ENCODE results near the gene MAMSTR. TPM values are rescaled to one million over a fixed set of nuclear protein-coding genes. Genes with fewer than 3 reads are reported as not detected.
A peak's percentile ranks its signal among the peaks of the same experiment; 100 is the strongest.

Gene MAMSTR
- total and polyA plus RNA-seq, 9 of the 15 experiments (the other 6 are each of a cell fraction or from before 2014, with no cell fraction given): 0.08 to 1.00 (median 0.40) TPM; not detected in 1

GRCh38 chr19:48720613-48721296, 1.2 kb upstream of the MAMSTR start (continued):
- TF ChIP-seq CBFA2T3 (IDR thresholded peaks at IDR 0.05): no peak
- no peak for TF ChIP-seq ZNF124 (CRISPR knock-in tag; IDR thresholded peaks at IDR 0.05)
- TF ChIP-seq U2AF2 (optimal IDR thresholded peaks at IDR 0.05; ENCODE audit: low read depth, low read length): no peak
- no peak for TF ChIP-seq RBM34 (IDR thresholded peaks at IDR 0.05; ENCODE audit: borderline replicate concordance, insufficient read depth, low read length)
- TF ChIP-seq FOXJ2 (tag; IDR thresholded peaks at IDR 0.05): peak; percentile 63; the same call in 1 of the 2 replicates
- TF ChIP-seq IFI16 (CRISPR knock-in tag; IDR thresholded peaks at IDR 0.05): no peak
- no peak for TF ChIP-seq ZBTB49 (CRISPR knock-in tag; IDR thresholded peaks at IDR 0.05; ENCODE audit: borderline replicate concordance)
- no peak for TF ChIP-seq SRSF7 (optimal IDR thresholded peaks at IDR 0.05; ENCODE audit: low read depth, low read length)
- TF ChIP-seq KDM4B (IDR thresholded peaks at IDR 0.05; ENCODE audit: borderline replicate concordance in 2 of 2, low read depth in 1 of 2): no peak
- TF ChIP-seq KDM2B (CRISPR knock-in tag; IDR thresholded peaks at IDR 0.05): no peak
- no peak for TF ChIP-seq LEF1 (IDR thresholded peaks at IDR 0.05)
- TF ChIP-seq, protein P1, sequence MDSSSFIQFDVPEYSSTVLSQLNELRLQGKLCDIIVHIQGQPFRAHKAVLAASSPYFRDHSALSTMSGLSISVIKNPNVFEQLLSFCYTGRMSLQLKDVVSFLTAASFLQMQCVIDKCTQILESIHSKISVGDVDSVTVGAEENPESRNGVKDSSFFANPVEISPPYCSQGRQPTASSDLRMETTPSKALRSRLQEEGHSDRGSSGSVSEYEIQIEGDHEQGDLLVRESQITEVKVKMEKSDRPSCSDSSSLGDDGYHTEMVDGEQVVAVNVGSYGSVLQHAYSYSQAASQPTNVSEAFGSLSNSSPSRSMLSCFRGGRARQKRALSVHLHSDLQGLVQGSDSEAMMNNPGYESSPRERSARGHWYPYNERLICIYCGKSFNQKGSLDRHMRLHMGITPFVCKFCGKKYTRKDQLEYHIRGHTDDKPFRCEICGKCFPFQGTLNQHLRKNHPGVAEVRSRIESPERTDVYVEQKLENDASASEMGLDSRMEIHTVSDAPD (CRISPR knock-in tag; IDR thresholded peaks at IDR 0.05): no peak
- TF ChIP-seq SIRT6 (IDR thresholded peaks at IDR 0.05; ENCODE audit: low read depth, low read length): no peak
- TF ChIP-seq, protein P2, sequence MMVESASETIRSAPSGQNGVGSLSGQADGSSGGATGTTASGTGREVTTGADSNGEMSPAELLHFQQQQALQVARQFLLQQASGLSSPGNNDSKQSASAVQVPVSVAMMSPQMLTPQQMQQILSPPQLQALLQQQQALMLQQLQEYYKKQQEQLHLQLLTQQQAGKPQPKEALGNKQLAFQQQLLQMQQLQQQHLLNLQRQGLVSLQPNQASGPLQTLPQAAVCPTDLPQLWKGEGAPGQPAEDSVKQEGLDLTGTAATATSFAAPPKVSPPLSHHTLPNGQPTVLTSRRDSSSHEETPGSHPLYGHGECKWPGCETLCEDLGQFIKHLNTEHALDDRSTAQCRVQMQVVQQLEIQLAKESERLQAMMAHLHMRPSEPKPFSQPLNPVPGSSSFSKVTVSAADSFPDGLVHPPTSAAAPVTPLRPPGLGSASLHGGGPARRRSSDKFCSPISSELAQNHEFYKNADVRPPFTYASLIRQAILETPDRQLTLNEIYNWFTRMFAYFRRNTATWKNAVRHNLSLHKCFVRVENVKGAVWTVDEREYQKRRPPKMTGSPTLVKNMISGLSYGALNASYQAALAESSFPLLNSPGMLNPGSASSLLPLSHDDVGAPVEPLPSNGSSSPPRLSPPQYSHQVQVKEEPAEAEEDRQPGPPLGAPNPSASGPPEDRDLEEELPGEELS (CRISPR knock-in tag; IDR thresholded peaks at IDR 0.05; ENCODE audit: borderline replicate concordance): no peak
- no peak for TF ChIP-seq CBX8 (IDR thresholded peaks at IDR 0.05; ENCODE audit: borderline replicate concordance, extremely low read depth, low read depth, low read length, poor library complexity, severe bottlenecking)
- no peak for TF ChIP-seq MTF1 (CRISPR knock-in tag; IDR thresholded peaks at IDR 0.05; ENCODE audit: borderline replicate concordance)
- no peak for TF ChIP-seq WHSC1 (IDR thresholded peaks at IDR 0.05; ENCODE audit: low read length)
- TF ChIP-seq, protein P3, sequence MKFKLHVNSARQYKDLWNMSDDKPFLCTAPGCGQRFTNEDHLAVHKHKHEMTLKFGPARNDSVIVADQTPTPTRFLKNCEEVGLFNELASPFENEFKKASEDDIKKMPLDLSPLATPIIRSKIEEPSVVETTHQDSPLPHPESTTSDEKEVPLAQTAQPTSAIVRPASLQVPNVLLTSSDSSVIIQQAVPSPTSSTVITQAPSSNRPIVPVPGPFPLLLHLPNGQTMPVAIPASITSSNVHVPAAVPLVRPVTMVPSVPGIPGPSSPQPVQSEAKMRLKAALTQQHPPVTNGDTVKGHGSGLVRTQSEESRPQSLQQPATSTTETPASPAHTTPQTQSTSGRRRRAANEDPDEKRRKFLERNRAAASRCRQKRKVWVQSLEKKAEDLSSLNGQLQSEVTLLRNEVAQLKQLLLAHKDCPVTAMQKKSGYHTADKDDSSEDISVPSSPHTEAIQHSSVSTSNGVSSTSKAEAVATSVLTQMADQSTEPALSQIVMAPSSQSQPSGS (CRISPR knock-in tag; IDR thresholded peaks at IDR 0.05): no peak
- no peak for TF ChIP-seq SNIP1 (IDR thresholded peaks at IDR 0.05; ENCODE audit: low read depth)
- TF ChIP-seq CHD1 (IDR thresholded peaks at IDR 0.05; ENCODE audit: low read length): no peak
- TF ChIP-seq ZEB2 (IDR thresholded peaks at IDR 0.05): no peak
- TF ChIP-seq BRD9 (IDR thresholded peaks at IDR 0.05; ENCODE audit: low read depth, partially characterized antibody): no peak

Data from K562 (cell line).